ENCODE results near the gene POLG. TPM values are rescaled to one million over a fixed set of nuclear protein-coding genes. Genes with fewer than 3 reads are reported as not detected.

POLG gene
- total and polyA plus RNA-seq, 2 of the 4 experiments (the other 2 are of a cell fraction): 19.9 to 30.6 TPM

DNA sequence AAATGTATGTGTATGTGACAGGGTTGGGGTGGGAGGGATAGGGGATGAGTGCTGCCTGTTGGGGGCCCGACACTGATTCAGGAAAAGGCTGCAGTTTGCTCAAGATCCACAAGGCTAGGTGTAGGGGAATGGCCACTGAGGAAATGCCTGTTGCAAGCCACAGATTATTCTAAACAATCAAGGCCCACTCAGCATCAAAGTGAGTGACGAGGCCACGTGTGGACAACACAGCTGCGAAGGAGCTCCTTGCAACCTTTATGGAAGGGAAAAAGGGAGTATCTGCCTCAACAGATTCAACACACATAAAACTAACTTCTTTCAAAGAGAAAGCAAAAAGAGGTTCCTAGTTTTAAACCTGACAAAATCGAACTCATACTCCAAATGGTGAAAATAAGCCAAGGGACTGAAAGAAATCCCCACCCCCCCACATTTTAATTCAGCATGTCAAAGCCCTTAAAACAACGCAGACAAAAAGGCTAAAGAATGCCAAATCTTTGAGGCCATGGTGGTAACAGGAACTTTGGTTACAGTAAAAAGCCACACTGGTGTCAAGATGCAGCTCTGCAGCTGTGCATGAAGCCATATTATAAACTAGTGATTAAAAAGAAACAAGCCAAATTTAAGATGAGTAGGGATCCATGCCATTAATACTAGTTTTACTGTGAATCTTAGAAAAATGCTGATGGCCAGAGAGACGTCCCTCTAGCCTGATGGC is 3.6 kb downstream of the POLG start:
- Histone ChIP-seq H2BK20ac (ENCODE audit: low read depth, low read length) (no peak overlapping the region), H2AFZ (replicated peaks; ENCODE audit: low read length, poor library complexity) (no peak overlapping the region), H3K9ac (ENCODE audit: low read depth, low read length) (no peak overlapping the region), H3K23ac (ENCODE audit: low read depth, low read length) (no peak overlapping the region), H3K36me3 (ENCODE audit: control insufficient read depth, insufficient read depth, low read length) (peaks cover 57% of the 10 kb centered on the region), H2BK120ac (ENCODE audit: low read depth, low read length) (no peak overlapping the region), H3K4ac (ENCODE audit: low read depth, low read length) (no peak overlapping the region), H3K9me1 (ENCODE audit: insufficient read depth, low read length) (peaks cover 6% of the 10 kb centered on the region; the same call in 1 of the 2 replicates), H3K27me3 (ENCODE audit: control insufficient read depth, insufficient read depth, low read length) (no peaks in the 10 kb centered on the region), H4K20me1 (ENCODE audit: insufficient read depth, low read length) (peaks cover 64% of the 10 kb centered on the region), H3K18ac (ENCODE audit: low read depth, low read length) (no peak overlapping the region), H2AK9ac (replicated peaks; ENCODE audit: low read depth, low read length, poor library complexity) (no peak overlapping the region), H2BK5ac (ENCODE audit: low read depth, low read length, poor library complexity, severe bottlenecking) (no peak overlapping the region), H3K27ac (ENCODE audit: insufficient read depth, low read length) (no peak overlapping the region), H4K8ac (ENCODE audit: low read depth in 2 of 2, low read length in 2 of 2) (no peak overlapping the region), H3K4me1 (ENCODE audit: control insufficient read depth, insufficient read depth, low read length) (peaks cover 11% of the 10 kb centered on the region; the same call in 1 of the 2 replicates), H3K79me1 (ENCODE audit: low read depth in 1 of 2, low read length in 2 of 2) (peaks cover 43 to 73% of the 10 kb centered on the region in 2 experiments), H2BK15ac (ENCODE audit: low read depth, low read length) (no peak overlapping the region), H4K91ac (ENCODE audit: insufficient read depth, low read depth, low read length) (no peak overlapping the region), H3K9me3 (ENCODE audit: control insufficient read depth, insufficient read depth, low read length) (no peaks in the 10 kb centered on the region), H3K56ac (ENCODE audit: extremely low read depth, insufficient read depth, low read length) (no peak overlapping the region), H2AK5ac (ENCODE audit: low read depth, low read length) (no peak overlapping the region), H3K14ac (replicated peaks; ENCODE audit: low read depth, low read length) (no peak overlapping the region), H3K4me3 (ENCODE audit: insufficient read depth, low read depth, low read length) (no peak overlapping the region), H3K4me2 (ENCODE audit: low read depth, low read length) (no peak overlapping the region; the same call in 1 of the 2 replicates), H4K5ac (ENCODE audit: low read depth, low read length) (no peak overlapping the region)
- DNase-seq (no peak), ATAC-seq (ENCODE audit: low read depth) (no peak)
- intact Hi-C loops (cut with micrococcal nuclease): no loop called here
- POLR2A ChIA-PET (ENCODE audit: unreplicated experiment): no interaction called here
- no TSS peak for BruUV-seq (replicated peaks)
- CTCF ChIA-PET: interaction anchor here (0.6 to 0.8 kb wide), 2 partner anchors 8 to 656 kb away, joined by 3 to 4 read pairs; no protein-coding TSS in a partner anchor
- TF ChIP-seq FOS (IDR thresholded peaks at IDR 0.05; ENCODE audit: low read depth, low read length) (no peak), BHLHE40 (IDR thresholded peaks at IDR 0.05; ENCODE audit: low read depth, low read length) (no peak), MAFK (IDR thresholded peaks at IDR 0.05; ENCODE audit: low read depth, low read length) (no peak), NFE2L2 (IDR thresholded peaks at IDR 0.05; ENCODE audit: low read depth, low read length) (no peak), RFX5 (IDR thresholded peaks at IDR 0.05; ENCODE audit: low read depth, low read length) (no peak), CHD1 (IDR thresholded peaks at IDR 0.05; ENCODE audit: low read depth, low read length) (no peak), RAD21 (IDR thresholded peaks at IDR 0.05; ENCODE audit: low read length) (no peak), MXI1 (IDR thresholded peaks at IDR 0.05; ENCODE audit: borderline replicate concordance, low read depth, low read length) (no peak), CEBPB (IDR thresholded peaks at IDR 0.05; ENCODE audit: low read depth, low read length) (no peak), MAZ (IDR thresholded peaks at IDR 0.05; ENCODE audit: borderline replicate concordance, low read depth, low read length) (no peak), SMC3 (IDR thresholded peaks at IDR 0.05; ENCODE audit: low read depth, low read length) (no peak)
- TF ChIP-seq, protein P1, sequence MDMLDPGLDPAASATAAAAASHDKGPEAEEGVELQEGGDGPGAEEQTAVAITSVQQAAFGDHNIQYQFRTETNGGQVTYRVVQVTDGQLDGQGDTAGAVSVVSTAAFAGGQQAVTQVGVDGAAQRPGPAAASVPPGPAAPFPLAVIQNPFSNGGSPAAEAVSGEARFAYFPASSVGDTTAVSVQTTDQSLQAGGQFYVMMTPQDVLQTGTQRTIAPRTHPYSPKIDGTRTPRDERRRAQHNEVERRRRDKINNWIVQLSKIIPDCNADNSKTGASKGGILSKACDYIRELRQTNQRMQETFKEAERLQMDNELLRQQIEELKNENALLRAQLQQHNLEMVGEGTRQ (IDR thresholded peaks at IDR 0.05; ENCODE audit: low read depth, low read length): no peak
- TF ChIP-seq, protein P2, sequence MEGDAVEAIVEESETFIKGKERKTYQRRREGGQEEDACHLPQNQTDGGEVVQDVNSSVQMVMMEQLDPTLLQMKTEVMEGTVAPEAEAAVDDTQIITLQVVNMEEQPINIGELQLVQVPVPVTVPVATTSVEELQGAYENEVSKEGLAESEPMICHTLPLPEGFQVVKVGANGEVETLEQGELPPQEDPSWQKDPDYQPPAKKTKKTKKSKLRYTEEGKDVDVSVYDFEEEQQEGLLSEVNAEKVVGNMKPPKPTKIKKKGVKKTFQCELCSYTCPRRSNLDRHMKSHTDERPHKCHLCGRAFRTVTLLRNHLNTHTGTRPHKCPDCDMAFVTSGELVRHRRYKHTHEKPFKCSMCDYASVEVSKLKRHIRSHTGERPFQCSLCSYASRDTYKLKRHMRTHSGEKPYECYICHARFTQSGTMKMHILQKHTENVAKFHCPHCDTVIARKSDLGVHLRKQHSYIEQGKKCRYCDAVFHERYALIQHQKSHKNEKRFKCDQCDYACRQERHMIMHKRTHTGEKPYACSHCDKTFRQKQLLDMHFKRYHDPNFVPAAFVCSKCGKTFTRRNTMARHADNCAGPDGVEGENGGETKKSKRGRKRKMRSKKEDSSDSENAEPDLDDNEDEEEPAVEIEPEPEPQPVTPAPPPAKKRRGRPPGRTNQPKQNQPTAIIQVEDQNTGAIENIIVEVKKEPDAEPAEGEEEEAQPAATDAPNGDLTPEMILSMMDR (conservative IDR thresholded peaks at IDR 0.05; ENCODE audit: low read depth, low read length): no peak
- TF ChIP-seq, protein P3, sequence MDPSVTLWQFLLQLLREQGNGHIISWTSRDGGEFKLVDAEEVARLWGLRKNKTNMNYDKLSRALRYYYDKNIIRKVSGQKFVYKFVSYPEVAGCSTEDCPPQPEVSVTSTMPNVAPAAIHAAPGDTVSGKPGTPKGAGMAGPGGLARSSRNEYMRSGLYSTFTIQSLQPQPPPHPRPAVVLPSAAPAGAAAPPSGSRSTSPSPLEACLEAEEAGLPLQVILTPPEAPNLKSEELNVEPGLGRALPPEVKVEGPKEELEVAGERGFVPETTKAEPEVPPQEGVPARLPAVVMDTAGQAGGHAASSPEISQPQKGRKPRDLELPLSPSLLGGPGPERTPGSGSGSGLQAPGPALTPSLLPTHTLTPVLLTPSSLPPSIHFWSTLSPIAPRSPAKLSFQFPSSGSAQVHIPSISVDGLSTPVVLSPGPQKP (IDR thresholded peaks at IDR 0.05; ENCODE audit: borderline replicate concordance, low read depth, low read length): no peak
- in situ Hi-C loops (cut with MboI; ENCODE audit: low sequenced_read_pairs): no loop called here
- dilution Hi-C loops (cut with HindIII; ENCODE audit: low sequenced_read_pairs, unreplicated experiment): no loop called here
- no CpG with 5 or more reads among the region's 7 CpGs for WGBS, 2 experiments (ENCODE audit: extremely low coverage in 2 of 2, insufficient read length in 1 of 2)

Data from IMR-90 (cell line).